OCI-LY7 (cell line): ENCODE measurements around the gene RAPGEF5. TPM values are rescaled to one million over a fixed set of nuclear protein-coding genes. Genes with fewer than 3 reads are reported as not detected.

Source experiments
- BruUV-seq: library from RNA; stranded (reverse); fragments of 400-500 nt; replicated peaks from 2 replicates; lab custom pipeline; 2021; lab: Mats Ljungman, UMichigan
- CTCF ChIA-PET: fragments of 300-600 bp; sonication (Branson Sonifier 250); formaldehyde crosslinking; loops from one replicate; lab custom pipeline; 2022; ENCODE audit warnings: antibody characterized with exemption; ENCODE audit not compliant: unreplicated experiment; lab: Charles Lee
- POLR2A ChIA-PET: fragments of 300-600 bp; sonication (Branson Sonifier 250); formaldehyde crosslinking; loops from one replicate; lab custom pipeline; 2022; ENCODE audit warnings: antibody characterized with exemption; lab: Charles Lee
- DNase-seq: peaks from one replicate; pipeline ENCODE4 v3.0.0-alpha.2; 2015; ENCODE audit warnings: low spot score
- H2AFZ ChIP-seq: fragments of 200-600 bp; sonication (generic), shearing (Covaris generic); 2 replicates; pipeline ENCODE4 v1.6.1; 2014; ENCODE audit warnings: mild to moderate bottlenecking, antibody characterized with exemption, low read length, moderate library complexity
- H3K27ac ChIP-seq: fragments of 200-600 bp; sonication (generic); 2 replicates; pipeline ENCODE4 v1.5.1; 2014; ENCODE audit warnings: mixed run types, low read depth, mild to moderate bottlenecking, moderate library complexity, low read length, inconsistent platforms; ENCODE audit not compliant: poor library complexity, severe bottlenecking
- H3K36me3 ChIP-seq: fragments of 200-600 bp; sonication (generic); 2 replicates; pipeline ENCODE4 v1.6.1; 2014; ENCODE audit warnings: mild to moderate bottlenecking, antibody characterized with exemption, low read length, moderate library complexity, mixed read lengths; ENCODE audit not compliant: insufficient read depth
- H3K4me1 ChIP-seq: fragments of 200-600 bp; sonication (generic); 2 replicates; pipeline ENCODE4 v1.5.1; 2014; ENCODE audit warnings: mild to moderate bottlenecking, low read length; ENCODE audit not compliant: insufficient read depth, poor library complexity, severe bottlenecking
- H3K4me2 ChIP-seq: fragments of 200-600 bp; sonication (generic); 2 replicates; pipeline ENCODE4 v1.6.1; 2014; ENCODE audit warnings: mild to moderate bottlenecking, low read length
- H3K4me3 ChIP-seq: fragments of 200-600 bp; sonication (generic); 2 replicates; pipeline ENCODE4 v1.5.1; 2014; ENCODE audit warnings: mild to moderate bottlenecking, low read depth, low read length; ENCODE audit not compliant: poor library complexity, severe bottlenecking
- H3K79me2 ChIP-seq: fragments of 200-600 bp; sonication (generic); 2 replicates; pipeline ENCODE4 v1.6.1; 2016; ENCODE audit warnings: low read depth, mild to moderate bottlenecking, low read length, moderate library complexity, mixed read lengths; ENCODE audit not compliant: insufficient read depth
- H3K9me2 ChIP-seq: fragments of 200-600 bp; sonication (generic); 2 replicates; pipeline ENCODE4 v1.6.1; 2016; ENCODE audit warnings: mild to moderate bottlenecking, low read length, mixed read lengths; ENCODE audit not compliant: insufficient read depth
- H3K9me3 ChIP-seq: fragments of 200-600 bp; sonication (generic); 2 replicates; pipeline ENCODE4 v1.6.1; 2014; ENCODE audit warnings: mild to moderate bottlenecking, mixed run types, low read length, mixed read lengths
- H4K20me1 ChIP-seq: fragments of 200-600 bp; sonication (generic); 2 replicates; pipeline ENCODE4 v1.6.1; 2014; ENCODE audit warnings: mild to moderate bottlenecking, antibody characterized with exemption, low read length, moderate library complexity, mixed read lengths; ENCODE audit not compliant: insufficient read depth
- EZH2phosphoT487 ChIP-seq: fragments of 200-600 bp; sonication (generic); IDR thresholded peaks from 2 replicates; pipeline ENCODE4 v1.6.1; 2018; ENCODE audit warnings: low read depth, borderline replicate concordance, mild to moderate bottlenecking, mixed run types, antibody characterized with exemption, low read length, moderate library complexity, mixed read lengths
- intact Hi-C: fragments of 100-400 bp; cut with micrococcal nuclease; formaldehyde crosslinking; loops from one replicate; pipeline ENCODE4 v1.10.0; 2022; ENCODE audit not compliant: unreplicated experiment
- total RNA-seq, 2 experiments: library from RNA; depleted of rRNA in 1 of 2; stranded (reverse); fragments of >200 nt in 1 of 2; shearing (Covaris generic) in 1 of 2; gene quantifications; 2 replicates each; pipeline ENCODE4 v1.2.3, GENCODE V29; 2014 to 2022
- TF ChIP-seq, protein P1 (sequence below): fragments of 200-600 bp; sonication (generic); conservative IDR thresholded peaks from 2 replicates; pipeline ENCODE4 v1.5.1; 2014; ENCODE audit warnings: mild to moderate bottlenecking, antibody characterized with exemption, low read length, moderate library complexity, mixed read lengths

RAPGEF5 gene
- total RNA-seq, 2 experiments from 2014 or later: 114 to 115 TPM

DNA sequence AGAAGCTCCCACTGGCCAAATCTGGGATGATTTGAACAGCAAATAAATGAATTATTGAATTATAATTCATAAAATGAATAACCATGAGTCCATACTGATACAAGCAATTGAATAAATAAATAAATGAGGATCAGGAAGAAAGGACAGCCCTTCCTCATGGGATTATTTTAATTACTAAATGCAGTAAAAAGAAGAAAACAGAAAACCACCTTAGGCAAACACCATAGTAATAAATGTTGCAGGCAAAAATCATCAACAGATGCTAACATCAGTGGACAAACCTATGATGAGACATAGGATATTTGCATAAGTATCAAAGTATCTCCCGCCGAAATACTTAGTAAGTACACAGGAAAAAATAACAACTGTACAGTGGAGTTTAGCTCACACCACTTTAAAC is 33.2 kb downstream of the RAPGEF5 start:
- H4K20me1 ChIP-seq: peaks cover 26% of the 10 kb centered on the region
- DNase-seq: no peak
- peaks cover 100% of the 10 kb centered on the region for H3K79me2 ChIP-seq
- no TSS peak for BruUV-seq
- no peak overlapping the region for H3K4me3 ChIP-seq
- H3K9me3 ChIP-seq: no peaks in the 10 kb centered on the region
- H2AFZ ChIP-seq: no peak overlapping the region
- H3K4me1 ChIP-seq: peaks cover 52% of the 10 kb centered on the region
- POLR2A ChIA-PET: interaction anchor here (0.8 to 3.6 kb wide), 7 partner anchors 9 to 653 kb away, joined by 3 to 19 read pairs (median 4); no protein-coding TSS in a partner anchor
- no peaks in the 10 kb centered on the region for H3K9me2 ChIP-seq
- peaks cover 53% of the 10 kb centered on the region for H3K36me3 ChIP-seq
- no peak overlapping the region for H3K27ac ChIP-seq
- intact Hi-C loops: no loop called here
- CTCF ChIA-PET: no interaction called here
- no peak overlapping the region for H3K4me2 ChIP-seq
- TF ChIP-seq, protein P1, sequence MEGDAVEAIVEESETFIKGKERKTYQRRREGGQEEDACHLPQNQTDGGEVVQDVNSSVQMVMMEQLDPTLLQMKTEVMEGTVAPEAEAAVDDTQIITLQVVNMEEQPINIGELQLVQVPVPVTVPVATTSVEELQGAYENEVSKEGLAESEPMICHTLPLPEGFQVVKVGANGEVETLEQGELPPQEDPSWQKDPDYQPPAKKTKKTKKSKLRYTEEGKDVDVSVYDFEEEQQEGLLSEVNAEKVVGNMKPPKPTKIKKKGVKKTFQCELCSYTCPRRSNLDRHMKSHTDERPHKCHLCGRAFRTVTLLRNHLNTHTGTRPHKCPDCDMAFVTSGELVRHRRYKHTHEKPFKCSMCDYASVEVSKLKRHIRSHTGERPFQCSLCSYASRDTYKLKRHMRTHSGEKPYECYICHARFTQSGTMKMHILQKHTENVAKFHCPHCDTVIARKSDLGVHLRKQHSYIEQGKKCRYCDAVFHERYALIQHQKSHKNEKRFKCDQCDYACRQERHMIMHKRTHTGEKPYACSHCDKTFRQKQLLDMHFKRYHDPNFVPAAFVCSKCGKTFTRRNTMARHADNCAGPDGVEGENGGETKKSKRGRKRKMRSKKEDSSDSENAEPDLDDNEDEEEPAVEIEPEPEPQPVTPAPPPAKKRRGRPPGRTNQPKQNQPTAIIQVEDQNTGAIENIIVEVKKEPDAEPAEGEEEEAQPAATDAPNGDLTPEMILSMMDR: no peak
- TF ChIP-seq EZH2phosphoT487: no peak

DNA sequence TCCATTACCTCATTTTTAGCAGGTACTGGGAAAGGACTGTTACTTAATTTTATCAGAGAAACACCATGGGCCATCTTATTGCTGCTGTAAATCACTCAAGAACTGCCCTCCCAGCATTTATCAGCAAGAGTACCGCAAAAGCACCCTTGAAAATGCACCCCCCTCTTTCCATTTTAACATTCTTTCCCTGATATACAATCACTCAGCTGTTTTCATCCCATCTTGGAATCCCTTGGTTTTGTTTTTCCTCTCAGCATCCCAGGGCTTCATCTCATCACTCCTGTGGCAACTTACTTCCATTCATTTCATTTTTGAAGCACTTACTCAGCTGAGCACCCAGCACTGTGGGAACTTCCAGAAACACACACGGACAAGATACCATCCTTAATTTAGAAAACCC is 36.5 kb downstream of the RAPGEF5 start:
- Histone ChIP-seq H3K79me2 (peaks cover 92% of the 10 kb centered on the region), H3K4me3 (no peak overlapping the region), H3K9me2 (no peaks in the 10 kb centered on the region), H3K4me1 (peaks cover 26% of the 10 kb centered on the region), H3K36me3 (peaks cover 52% of the 10 kb centered on the region), H3K27ac (no peak overlapping the region), H4K20me1 (peaks cover 18% of the 10 kb centered on the region), H3K9me3 (no peaks in the 10 kb centered on the region), H3K4me2 (no peak overlapping the region), H2AFZ (no peak overlapping the region)
- TF ChIP-seq EZH2phosphoT487: no peak
- TF ChIP-seq, protein P1: no peak
- ChIA-PET POLR2A (interaction anchor here (0.9 to 5.6 kb wide), 4 partner anchors 9 to 71 kb away, joined by 3 to 60 read pairs (median 15); no protein-coding TSS in a partner anchor), CTCF (no interaction called here)
- no peak for DNase-seq
- intact Hi-C loops: no loop called here
- no TSS peak for BruUV-seq
